ENCODE results near the gene HGF. TPM values are rescaled to one million over a fixed set of nuclear protein-coding genes. Genes with fewer than 3 reads are reported as not detected.

Gene HGF
- total and polyA plus RNA-seq, 2 of the 8 experiments (the other 6 are each of a cell fraction or from before 2014, with no cell fraction given): 0.05 to 0.60 TPM

- H2BK12ac ChIP-seq (ENCODE audit: low read depth, low read length): no peak overlapping the region
- H4K91ac ChIP-seq (replicated peaks; ENCODE audit: insufficient read length, low read length): no peak overlapping the region
- H3K4ac ChIP-seq (replicated peaks; ENCODE audit: insufficient read length, low read depth, low read length): no peak overlapping the region
- H4K8ac ChIP-seq (ENCODE audit: extremely low read depth, insufficient read depth, low read length): no peak overlapping the region
- no peak overlapping the region for H3K27ac ChIP-seq (ENCODE audit: low read depth, low read length)
- H2BK5ac ChIP-seq (ENCODE audit: low read depth, low read length): no peak overlapping the region
- H2AFZ ChIP-seq (ENCODE audit: low read length): no peak overlapping the region
- no peak overlapping the region for H3K9ac ChIP-seq (replicated peaks in 1 of 4; ENCODE audit: extremely low read depth in 1 of 4, low read depth in 3 of 4, low read length in 3 of 4)
- no peaks in the 10 kb centered on the region for H3K23me2 ChIP-seq (ENCODE audit: low read depth, low read length)
- no peak overlapping the region for H2BK20ac ChIP-seq (ENCODE audit: low read length)
- H3K79me2 ChIP-seq (ENCODE audit: control insufficient read depth in 1 of 2, insufficient read depth in 2 of 2, low read length in 2 of 2): no peaks in the 10 kb centered on the region
- H3K56ac ChIP-seq (replicated peaks; ENCODE audit: insufficient read length, low read depth, low read length): no peak overlapping the region
- no peaks in the 10 kb centered on the region for H3K4me1 ChIP-seq (replicated peaks in 1 of 4; ENCODE audit: control insufficient read depth in 3 of 4, insufficient read depth in 4 of 4, low read length in 3 of 4)
- no peaks in the 10 kb centered on the region for H3K9me3 ChIP-seq (ENCODE audit: insufficient read depth in 2 of 2, low read depth in 1 of 2, low read length in 1 of 2)
- no peak overlapping the region for H2BK15ac ChIP-seq (ENCODE audit: low read length)
- no peak overlapping the region for H3K23ac ChIP-seq (ENCODE audit: insufficient read length)
- no peak overlapping the region for H3K4me3 ChIP-seq (ENCODE audit: extremely low read depth in 1 of 4, insufficient read depth in 2 of 4, low read depth in 3 of 4, low read length in 4 of 4)
- H3K27me3 ChIP-seq (replicated peaks in 1 of 4; ENCODE audit: control insufficient read depth in 3 of 4, extremely low read depth in 1 of 4, insufficient read depth in 3 of 4, low read length in 3 of 4): no peaks in the 10 kb centered on the region
- no peaks in the 10 kb centered on the region for H3K79me1 ChIP-seq (ENCODE audit: low read depth, low read length)
- no peak overlapping the region for H3K18ac ChIP-seq (ENCODE audit: extremely low read depth, low read length)
- no peak overlapping the region for H2BK120ac ChIP-seq (replicated peaks; ENCODE audit: low read depth, low read length)
- H3K4me2 ChIP-seq (ENCODE audit: insufficient read depth in 1 of 2, low read depth in 2 of 2, low read length in 2 of 2): no peak overlapping the region
- H3K36me3 ChIP-seq (ENCODE audit: control insufficient read depth in 2 of 4, insufficient read depth in 4 of 4, low read length in 3 of 4): no peaks in the 10 kb centered on the region
- no peak overlapping the region for H2AK5ac ChIP-seq (ENCODE audit: low read depth, low read length)
- no peaks in the 10 kb centered on the region for H4K20me1 ChIP-seq (replicated peaks in 1 of 2; ENCODE audit: control insufficient read depth in 1 of 2, insufficient read depth in 2 of 2, low read length in 2 of 2)
- no peak overlapping the region for H3K14ac ChIP-seq (ENCODE audit: insufficient read length)
- ChIA-PET POLR2A (ENCODE audit: partially characterized antibody) (no interaction called here), CTCF (ENCODE audit: partially characterized antibody) (no interaction called here)
- no peak overlapping the region for H4K5ac ChIP-seq (ENCODE audit: insufficient read length, low read depth, low read length)
- no peak for TF ChIP-seq SP4 (IDR thresholded peaks at IDR 0.05; ENCODE audit: low read length)
- TF ChIP-seq CBX8 (IDR thresholded peaks at IDR 0.05; ENCODE audit: borderline replicate concordance, low read depth, low read length): no peak
- no peak for TF ChIP-seq JUN (IDR thresholded peaks at IDR 0.05; ENCODE audit: low read depth, low read length)
- no peak for DNase-seq (ENCODE audit: low read depth in 1 of 2, low spot score in 2 of 2)
- no peak for FAIRE-seq
Measured at GRCh38 chr7:81783818-81784217, 14.0 kb upstream of the HGF start.
